ENCODE results near the gene KRTAP10-7.
"Not testable (repeated sequence)": the region's sequence is repeated elsewhere in the genome, so short reads cannot be mapped to it uniquely, and the experiment has no call there.

KRTAP10-7 gene

GRCh38 chr21:44571296-44571695 is 29.1 kb upstream of the KRTAP10-7 start:
- no peak for DNase-seq (ENCODE audit: low read depth in 4 of 4, low spot score in 1 of 4)

GRCh38 chr21:44571844-44572782 is 28.3 kb upstream of the KRTAP10-7 start:
- no peak for DNase-seq (ENCODE audit: low read depth in 4 of 4, low spot score in 1 of 4)

- DNase-seq (ENCODE audit: low read depth in 4 of 4, low spot score in 1 of 4), result no peak
These were observed 27.3 kb upstream of the KRTAP10-7 start for GRCh38 chr21:44572959-44573583.

- not testable (repeated sequence) for DNase-seq (ENCODE audit: low read depth in 4 of 4, low spot score in 1 of 4)
These were observed 26.6 kb upstream of the KRTAP10-7 start, which contains the start of gene KRTAP10-4 for GRCh38 chr21:44573630-44574456. Gene KRTAP10-4 (plus strand): TSS chr21:44573729. CDS start chr21:44573759, 30 bp downstream.

GRCh38 chr21:44574457-44575306 is 25.7 kb upstream of the KRTAP10-7 start:
- DNase-seq (ENCODE audit: low read depth in 4 of 4, low spot score in 1 of 4), result no peak

- DNase-seq (ENCODE audit: low read depth in 4 of 4, low spot score in 1 of 4), result no peak
These were observed 24.9 kb upstream of the KRTAP10-7 start for GRCh38 chr21:44575307-44576024.

GRCh38 chr21:44576025-44576420 is 24.4 kb upstream of the KRTAP10-7 start:
- DNase-seq (ENCODE audit: low read depth in 4 of 4, low spot score in 1 of 4), result no peak

GRCh38 chr21:44578371-44579055 is 21.9 kb upstream of the KRTAP10-7 start:
- DNase-seq (ENCODE audit: low read depth in 4 of 4, low spot score in 1 of 4), result no peak

- DNase-seq (ENCODE audit: low read depth in 4 of 4, low spot score in 1 of 4), result no peak
These were observed 21.2 kb upstream of the KRTAP10-7 start for GRCh38 chr21:44579056-44579832.

- no peak for DNase-seq (ENCODE audit: low read depth in 4 of 4, low spot score in 1 of 4)
These were observed 20.6 kb upstream of the KRTAP10-7 start for GRCh38 chr21:44579833-44580144.

- not testable (repeated sequence) for DNase-seq (ENCODE audit: low read depth in 4 of 4, low spot score in 1 of 4)
These were observed 20.1 kb upstream of the KRTAP10-7 start, which contains the start of gene KRTAP10-5 for GRCh38 chr21:44580231-44580821. Gene KRTAP10-5 (minus strand): TSS chr21:44580604. CDS start chr21:44580578, 26 bp downstream.

GRCh38 chr21:44581158-44581557 is 19.2 kb upstream of the KRTAP10-7 start:
- no peak for DNase-seq (ENCODE audit: low read depth in 4 of 4, low spot score in 1 of 4)

GRCh38 chr21:44582055-44582454 is 18.3 kb upstream of the KRTAP10-7 start:
- no peak for DNase-seq (ENCODE audit: low read depth in 4 of 4, low spot score in 1 of 4)

- no peak for DNase-seq (ENCODE audit: low read depth in 4 of 4, low spot score in 1 of 4)
These were observed 17.2 kb upstream of the KRTAP10-7 start for GRCh38 chr21:44583089-44583799.

GRCh38 chr21:44583800-44584147 is 16.6 kb upstream of the KRTAP10-7 start:
- DNase-seq (ENCODE audit: low read depth in 4 of 4, low spot score in 1 of 4), result no peak

GRCh38 chr21:44585892-44586291 is 14.5 kb upstream of the KRTAP10-7 start:
- DNase-seq (ENCODE audit: low read depth in 4 of 4, low spot score in 1 of 4), result no peak

GRCh38 chr21:44589094-44589493 is 11.3 kb upstream of the KRTAP10-7 start:
- DNase-seq (ENCODE audit: low read depth in 4 of 4, low spot score in 1 of 4), result no peak
